GM23248 (cell line): ENCODE measurements around the gene CMC2. TPM values are rescaled to one million over a fixed set of nuclear protein-coding genes. Genes with fewer than 3 reads are reported as not detected.
A peak's percentile ranks its signal among the peaks of the same experiment; 100 is the strongest.

Experiments
- DNase-seq: peaks from one replicate; pipeline ENCODE4 v3.0.0-alpha.2; 2015
- H2AFZ ChIP-seq: fragments of 200-600 bp; sonication (generic); 2 replicates; pipeline ENCODE4 v1.6.1; 2016; ENCODE audit warnings: antibody characterized with exemption
- H3F3A ChIP-seq: fragments of 200-600 bp; sonication (generic); 2 replicates; pipeline ENCODE4 v1.6.1; 2016; ENCODE audit warnings: mild to moderate bottlenecking, antibody characterized with exemption, mixed run types; ENCODE audit not compliant: insufficient read depth
- H3K27ac ChIP-seq: fragments of 200-600 bp; sonication (generic); 2 replicates; pipeline ENCODE4 v1.5.1; 2016; ENCODE audit warnings: mild to moderate bottlenecking
- H3K27me3 ChIP-seq: fragments of 200-600 bp; sonication (generic); replicated peaks from 2 replicates; pipeline ENCODE4 v1.6.1; 2016; ENCODE audit warnings: mild to moderate bottlenecking; ENCODE audit not compliant: insufficient read depth
- H3K36me3 ChIP-seq: fragments of 200-600 bp; sonication (generic); 2 replicates; pipeline ENCODE4 v1.6.1; 2016; ENCODE audit warnings: low read depth, mild to moderate bottlenecking
- H3K4me1 ChIP-seq: fragments of 200-600 bp; sonication (generic); 2 replicates; pipeline ENCODE4 v1.6.1; 2016; ENCODE audit warnings: mild to moderate bottlenecking; ENCODE audit not compliant: insufficient read depth
- H3K4me2 ChIP-seq: fragments of 200-600 bp; sonication (generic); one replicate; pipeline ENCODE4 v1.6.1; 2016; ENCODE audit warnings: mild to moderate bottlenecking; ENCODE audit not compliant: unreplicated experiment
- H3K4me3 ChIP-seq: fragments of 200-600 bp; sonication (generic); 2 replicates; pipeline ENCODE4 v1.5.1; 2016; ENCODE audit warnings: mild to moderate bottlenecking
- H3K79me2 ChIP-seq: fragments of 200-600 bp; sonication (generic); 2 replicates; pipeline ENCODE4 v1.6.1; 2016; ENCODE audit warnings: mild to moderate bottlenecking; ENCODE audit not compliant: insufficient read depth
- H3K9ac ChIP-seq: fragments of 200-600 bp; sonication (generic); 2 replicates; pipeline ENCODE4 v1.6.1; 2016; ENCODE audit warnings: mild to moderate bottlenecking
- H3K9me2 ChIP-seq: fragments of 200-600 bp; sonication (generic); 2 replicates; pipeline ENCODE4 v1.6.1; 2016; ENCODE audit warnings: mixed run types, mild to moderate bottlenecking, moderate library complexity; ENCODE audit not compliant: insufficient read depth
- H3K9me3 ChIP-seq: fragments of 200-600 bp; sonication (generic); one replicate; pipeline ENCODE4 v1.6.1; 2017; ENCODE audit warnings: low read depth
- H4K20me1 ChIP-seq: fragments of 200-600 bp; sonication (generic); 2 replicates; pipeline ENCODE4 v1.6.0; 2016; ENCODE audit not compliant: insufficient read depth
- EZH2 ChIP-seq: fragments of 200-600 bp; sonication (generic); IDR thresholded peaks from 2 replicates; pipeline ENCODE4 v1.6.1; 2018; ENCODE audit warnings: antibody characterized with exemption, mild to moderate bottlenecking; ENCODE audit not compliant: insufficient read depth, poor library complexity, severe bottlenecking
- EZH2phosphoT487 ChIP-seq: fragments of 200-600 bp; sonication (generic); IDR thresholded peaks from 2 replicates; pipeline ENCODE4 v1.6.1; 2018; ENCODE audit warnings: antibody characterized with exemption, moderate library complexity, mild to moderate bottlenecking, low read depth; ENCODE audit not compliant: insufficient read depth
- WGBS, 2 experiments: methylation state at CpG; one replicate each; pipeline ENCODE4 v1.1.6; 2015 to 2017; ENCODE audit warnings: low lambda C conversion rate in 2 of 2, low coverage in 1 of 2; ENCODE audit errors: missing lambda C conversion rate in 2 of 2; 5-methylcytosine and 5-hydroxymethylcytosine counted together
- in situ Hi-C: fragments of 300-500 bp; cut with MboI; formaldehyde crosslinking; loops from 2 replicates; pipeline ENCODE4 v1.15.0; 2020
- polyA plus RNA-seq: library from polyadenylated mRNA; unstranded; fragments of >200 nt; fragmentation: Nextera tagmentation; extraction: Ambion mirVana; gene quantifications from 2 replicates; pipeline ENCODE4 v1.2.1, GENCODE V29; 2016
- total RNA-seq: library from RNA; depleted of rRNA; stranded (reverse); fragments of >200 nt; shearing (Covaris generic); gene quantifications from 2 replicates; pipeline ENCODE4 v1.2.3, GENCODE V29; 2014

CMC2 gene
- total and polyA plus RNA-seq, 2 experiments from 2014 or later = 49.4 to 117 TPM

DNA sequence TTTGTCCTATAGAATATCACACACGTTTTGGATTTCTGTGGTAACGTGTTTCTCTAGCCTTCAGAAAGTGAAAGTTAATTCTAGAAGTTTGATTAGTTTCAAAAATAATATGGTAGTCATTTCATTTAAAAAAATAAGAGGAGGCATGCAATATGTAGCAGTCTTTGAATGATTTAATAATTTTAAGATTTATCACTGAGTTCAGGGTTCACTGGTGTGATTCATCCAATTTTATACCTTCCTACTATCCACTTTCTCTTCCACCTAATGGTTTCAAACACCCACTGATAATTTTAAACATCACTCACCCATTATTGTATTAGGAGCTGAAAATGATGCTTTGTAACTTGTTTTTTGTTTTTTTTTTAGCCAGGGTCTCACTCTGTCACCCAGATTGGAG lies 42.3 kb downstream of the CMC2 start:
- no peaks in the 10 kb centered on the region for H3K79me2 ChIP-seq
- in situ Hi-C loops = no loop called here
- no peaks in the 10 kb centered on the region for H3K4me1 ChIP-seq
- no peak for TF ChIP-seq EZH2
- TF ChIP-seq EZH2phosphoT487 = no peak
- 11 to 16% methylated on average over 2 of the region's 2 CpGs for WGBS, 2 experiments
- no peak overlapping the region for H3K4me3 ChIP-seq
- H3K27ac ChIP-seq = no peak overlapping the region
- H3K27me3 ChIP-seq = no peaks in the 10 kb centered on the region
- H3K9ac ChIP-seq = no peak overlapping the region
- H3K4me2 ChIP-seq = no peak overlapping the region
- no peaks in the 10 kb centered on the region; the same call in 1 of the 2 replicates for H3K9me2 ChIP-seq
- H3K9me3 ChIP-seq = no peaks in the 10 kb centered on the region
- no peak for DNase-seq
- H3K36me3 ChIP-seq = no peaks in the 10 kb centered on the region
- peaks cover 4% of the 10 kb centered on the region; the same call in 1 of the 2 replicates for H3F3A ChIP-seq
- no peaks in the 10 kb centered on the region for H4K20me1 ChIP-seq
- H2AFZ ChIP-seq = no peak overlapping the region

DNA sequence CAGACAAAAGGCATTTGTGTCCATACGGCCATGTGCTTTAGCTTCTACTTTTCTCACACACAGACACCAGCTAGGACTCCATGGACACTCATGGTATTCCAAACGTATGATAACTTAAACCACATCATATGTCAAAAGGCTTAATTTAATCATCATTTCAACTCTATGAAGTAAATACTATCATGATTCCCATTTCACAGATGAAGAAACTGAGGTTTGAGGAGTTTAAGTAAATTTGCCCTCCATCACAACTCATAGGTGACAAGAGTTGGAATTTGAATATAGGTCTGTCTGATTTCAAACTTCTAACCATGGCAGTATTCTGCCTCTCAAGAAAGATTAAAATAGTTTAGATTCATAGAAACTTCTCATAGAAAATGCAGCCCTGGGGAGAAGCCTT lies 43.8 kb downstream of the CMC2 start:
- 39 to 57% methylated on average over 2 of the region's 2 CpGs for WGBS, 2 experiments
- in situ Hi-C loops = no loop called here
- Histone ChIP-seq H3K4me2 (no peak overlapping the region), H3K36me3 (no peaks in the 10 kb centered on the region), H3K27ac (no peak overlapping the region), H3K27me3 (no peaks in the 10 kb centered on the region), H3K9ac (no peak overlapping the region), H3K9me3 (no peaks in the 10 kb centered on the region), H3K4me1 (no peaks in the 10 kb centered on the region), H3K79me2 (no peaks in the 10 kb centered on the region), H3F3A (peaks cover 4% of the 10 kb centered on the region; the same call in 1 of the 2 replicates), H3K9me2 (no peaks in the 10 kb centered on the region; the same call in 1 of the 2 replicates), H4K20me1 (no peaks in the 10 kb centered on the region), H3K4me3 (no peak overlapping the region), H2AFZ (no peak overlapping the region)
- DNase-seq = no peak
- TF ChIP-seq EZH2 = no peak
- no peak for TF ChIP-seq EZH2phosphoT487

DNA sequence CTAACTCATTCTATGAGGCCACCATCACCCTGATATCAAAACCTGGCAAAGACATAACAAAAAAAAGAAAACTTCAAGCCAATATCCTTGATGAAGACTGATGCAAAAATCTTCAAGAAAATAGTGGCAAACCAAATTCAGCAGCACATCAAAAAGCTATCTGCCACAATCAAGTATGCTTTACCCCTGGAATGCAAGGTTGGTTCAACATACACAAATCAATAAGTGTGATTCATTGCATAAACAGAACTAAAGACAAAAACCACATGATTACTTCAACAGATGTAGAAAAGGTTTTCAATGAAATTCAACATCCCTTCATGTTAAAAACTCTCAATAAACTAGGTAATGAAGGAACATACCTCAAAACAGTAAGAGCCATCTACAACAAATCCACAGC lies 48.4 kb downstream of the CMC2 start:
- no peak overlapping the region for H3K9ac ChIP-seq
- H3K36me3 ChIP-seq = no peaks in the 10 kb centered on the region
- TF ChIP-seq EZH2phosphoT487 (no peak), EZH2 (no peak)
- no peak overlapping the region for H3K4me3 ChIP-seq
- H3K9me2 ChIP-seq = no peaks in the 10 kb centered on the region
- H4K20me1 ChIP-seq = no peaks in the 10 kb centered on the region
- H3K4me1 ChIP-seq = no peaks in the 10 kb centered on the region
- in situ Hi-C loops = no loop called here
- H2AFZ ChIP-seq = no peak overlapping the region
- H3K27me3 ChIP-seq = no peaks in the 10 kb centered on the region
- no peak overlapping the region for H3K4me2 ChIP-seq
- no peaks in the 10 kb centered on the region for H3K9me3 ChIP-seq
- no peak overlapping the region for H3K27ac ChIP-seq
- H3K79me2 ChIP-seq = no peaks in the 10 kb centered on the region
- H3F3A ChIP-seq = no peaks in the 10 kb centered on the region
- DNase-seq = no peak

DNA sequence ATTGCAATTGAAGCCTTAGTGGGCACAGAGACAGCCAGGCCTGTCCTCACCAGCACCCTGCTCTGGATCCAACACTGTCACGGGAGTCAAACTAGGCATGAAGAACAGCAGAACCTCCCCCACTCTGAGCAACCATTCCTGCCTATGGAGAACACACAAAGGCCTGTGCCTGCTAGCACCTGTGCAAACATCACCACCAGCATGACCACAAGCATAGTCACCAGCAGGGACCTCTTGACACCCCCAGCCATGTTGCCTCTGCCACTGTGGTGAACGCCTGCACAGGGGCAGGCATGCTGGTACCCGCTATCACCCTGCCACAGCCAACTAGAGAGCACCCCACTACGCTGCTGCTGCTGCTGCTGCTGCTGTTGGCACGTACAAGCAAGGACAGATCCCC lies 51.7 kb downstream of the CMC2 start:
- H3K4me1 ChIP-seq = no peaks in the 10 kb centered on the region
- no peak for DNase-seq
- H3K9ac ChIP-seq = no peak overlapping the region
- H2AFZ ChIP-seq = no peak overlapping the region
- no peaks in the 10 kb centered on the region for H3F3A ChIP-seq
- no peaks in the 10 kb centered on the region for H3K79me2 ChIP-seq
- 94 to 98% methylated on average over 5 of the region's 5 CpGs for WGBS, 2 experiments
- H3K9me2 ChIP-seq = no peaks in the 10 kb centered on the region
- no peaks in the 10 kb centered on the region for H3K27me3 ChIP-seq
- H3K4me2 ChIP-seq = no peak overlapping the region
- no peak overlapping the region for H3K4me3 ChIP-seq
- no peaks in the 10 kb centered on the region for H3K9me3 ChIP-seq
- in situ Hi-C loops = no loop called here
- no peak overlapping the region for H3K27ac ChIP-seq
- H3K36me3 ChIP-seq = no peaks in the 10 kb centered on the region
- no peak for TF ChIP-seq EZH2
- no peak for TF ChIP-seq EZH2phosphoT487
- H4K20me1 ChIP-seq = no peaks in the 10 kb centered on the region

DNA sequence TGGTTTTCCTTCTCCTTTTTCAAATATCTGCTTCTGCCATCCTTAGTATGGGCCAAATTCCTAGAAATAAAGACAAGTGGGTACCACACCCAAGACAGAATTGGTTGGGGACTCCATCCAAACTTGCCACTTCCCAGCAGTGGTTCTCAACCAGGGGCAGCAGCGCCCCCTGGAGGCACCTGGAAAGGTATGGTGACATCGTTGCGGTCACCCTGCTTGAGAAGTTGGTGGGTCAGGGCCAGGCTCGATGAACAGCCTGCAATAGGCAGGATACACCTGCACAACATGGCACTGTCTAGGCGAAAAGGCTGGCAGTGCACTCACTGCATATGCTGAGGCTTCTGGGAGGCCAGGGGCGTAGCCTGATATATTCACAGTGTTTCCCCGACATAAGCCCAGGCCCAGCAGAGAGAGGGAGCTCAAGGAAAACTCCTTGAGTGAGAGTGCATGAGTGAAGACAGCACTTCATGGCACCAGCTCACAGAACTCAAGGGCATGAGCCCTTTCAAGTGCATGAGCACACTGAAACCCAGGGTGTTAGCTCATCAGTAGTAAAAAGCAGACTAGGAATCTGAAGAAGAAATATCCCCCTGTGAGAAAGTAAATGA lies 57.7 kb downstream of the CMC2 start:
- TF ChIP-seq EZH2phosphoT487 (no peak), EZH2 (no peak)
- no peak overlapping the region for H2AFZ ChIP-seq
- H3K27ac ChIP-seq = no peak overlapping the region
- H3K9ac ChIP-seq = no peak overlapping the region
- H3K4me3 ChIP-seq = no peak overlapping the region
- no peaks in the 10 kb centered on the region for H3K9me3 ChIP-seq
- no peaks in the 10 kb centered on the region for H3K4me1 ChIP-seq
- in situ Hi-C loops = no loop called here
- H4K20me1 ChIP-seq = no peaks in the 10 kb centered on the region
- H3K27me3 ChIP-seq = no peaks in the 10 kb centered on the region
- no peaks in the 10 kb centered on the region for H3K36me3 ChIP-seq
- no peak overlapping the region for H3K4me2 ChIP-seq
- H3F3A ChIP-seq = no peaks in the 10 kb centered on the region
- no peaks in the 10 kb centered on the region for H3K9me2 ChIP-seq
- H3K79me2 ChIP-seq = no peaks in the 10 kb centered on the region
- DNase-seq = peak; percentile 63
- 54 to 55% methylated on average over 7 of the region's 7 CpGs for whole genome bisulfite sequencing, 2 experiments
